HG03060 (cell line): Measurements from ENCODE around the gene PIAS1.
"Not testable (repeated sequence)": the region's sequence is repeated elsewhere in the genome, so short reads cannot be mapped to it uniquely, and the experiment has no call there.

Source experiments
- ATAC-seq: cut with Tn5 transposase; IDR thresholded peaks from one replicate; pipeline ENCODE4 v1.9.1; 2021; ENCODE audit warnings: low read depth, moderate number of reproducible peaks; ENCODE audit not compliant: unreplicated experiment

The PIAS1 gene

DNA sequence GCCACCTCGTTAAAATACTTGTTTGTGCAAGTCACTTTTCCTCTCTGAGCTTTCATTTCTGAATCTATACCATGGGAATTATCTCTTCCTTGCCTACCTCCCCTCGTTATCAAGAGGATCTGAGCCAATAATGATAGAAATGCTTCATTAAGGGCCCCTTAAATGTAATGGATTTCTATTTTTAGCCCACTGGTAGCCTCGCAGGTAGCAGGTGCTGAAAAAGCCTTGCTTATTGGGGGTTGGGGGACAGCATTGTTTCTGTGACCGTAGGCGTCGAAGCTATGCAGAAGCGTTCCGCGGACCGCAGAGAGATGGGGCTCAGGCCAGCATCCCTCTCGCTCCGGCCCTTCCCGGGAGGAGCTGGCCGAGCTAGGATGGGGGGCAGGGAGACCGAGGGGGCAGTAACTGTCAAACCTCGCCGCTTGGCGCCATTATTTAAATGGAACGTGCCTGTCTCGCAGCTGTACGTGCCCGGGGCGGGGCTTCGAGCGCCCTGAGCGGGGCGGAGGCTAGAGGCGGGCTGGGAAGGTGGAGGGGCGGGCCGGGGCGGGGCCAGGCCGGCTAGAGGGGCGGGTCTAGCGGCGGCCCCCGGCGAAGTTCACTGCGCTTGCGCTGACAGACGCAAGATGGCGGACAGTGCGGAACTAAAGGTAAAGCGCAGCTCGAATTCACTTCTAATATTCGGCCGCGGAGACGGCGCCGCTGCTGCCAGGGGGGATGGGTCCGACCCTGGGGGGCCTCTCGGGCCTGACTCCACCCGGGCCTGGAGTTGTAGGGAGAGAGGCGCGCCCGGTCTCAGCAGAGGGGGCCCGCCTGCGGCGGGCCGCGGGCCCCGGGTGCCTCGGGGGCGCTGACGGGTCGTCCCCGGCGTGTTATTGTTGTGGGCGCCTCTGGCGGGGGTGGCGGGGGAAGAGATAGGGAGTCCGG lies at the start of gene PIAS1:
TSS of gene PIAS1 (plus strand) at position 615 of the 927 bp plus-strand sequence. CDS start at position 627, 12 bp downstream.
- ATAC-seq = peak; percentile 57

DNA sequence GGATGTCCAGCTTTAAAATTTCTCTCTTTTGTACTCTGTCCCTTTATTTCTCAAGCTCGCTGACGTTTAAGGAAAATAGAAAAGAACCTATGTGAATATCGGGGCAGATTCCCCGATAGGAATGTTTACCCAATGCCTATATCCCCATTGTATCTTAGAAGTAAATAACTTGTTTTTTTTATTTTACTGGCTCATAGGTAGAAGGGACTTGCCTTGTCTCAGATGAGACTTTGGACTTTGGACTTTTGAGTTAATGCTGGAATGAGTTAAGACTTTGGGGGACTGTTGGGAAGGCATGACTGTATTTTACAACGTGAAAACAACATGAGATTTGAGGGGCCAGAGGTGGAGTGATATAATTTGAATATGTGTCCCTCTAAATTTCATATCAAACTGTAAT lies 46.5 kb upstream of the PIAS1 start:
- not testable (repeated sequence) for ATAC-seq

DNA sequence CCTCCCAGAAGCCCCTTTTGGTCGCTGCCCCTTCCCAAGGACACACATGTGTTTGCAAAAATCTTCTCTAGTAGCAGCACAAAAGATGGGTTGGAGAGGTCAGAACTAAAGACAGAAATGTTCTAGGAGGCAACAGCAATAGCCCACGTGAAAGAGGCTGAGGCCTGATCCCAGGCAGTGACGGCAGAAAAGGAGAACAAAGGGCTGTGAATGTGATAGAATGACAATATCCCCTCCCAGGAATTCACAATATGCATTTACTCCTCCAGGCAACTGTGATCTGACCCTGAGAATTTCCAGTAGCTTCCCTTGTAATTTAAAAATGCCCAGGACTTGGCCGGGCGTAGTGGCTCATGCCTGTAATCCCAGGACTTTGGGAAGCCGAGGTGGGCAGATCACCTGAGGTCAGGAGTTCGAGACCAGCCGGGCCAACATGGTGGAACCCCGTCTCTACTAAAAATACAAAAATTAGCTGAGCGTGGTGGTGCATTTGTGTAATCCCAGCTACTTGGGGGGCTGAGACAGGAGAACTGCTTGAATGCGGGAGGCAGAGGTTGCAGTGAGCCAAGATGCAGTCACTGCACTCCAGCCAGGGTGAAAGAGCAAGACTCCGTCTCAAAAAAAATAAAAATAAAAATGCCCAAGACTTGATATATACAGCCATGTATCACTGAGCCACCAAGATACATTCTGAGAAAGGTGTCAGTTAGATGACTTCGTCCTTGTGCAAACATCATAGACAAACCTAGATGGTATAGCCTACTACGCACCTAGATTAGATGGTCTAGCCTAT lies 43.6 kb upstream of the PIAS1 start:
- ATAC-seq = no peak

DNA sequence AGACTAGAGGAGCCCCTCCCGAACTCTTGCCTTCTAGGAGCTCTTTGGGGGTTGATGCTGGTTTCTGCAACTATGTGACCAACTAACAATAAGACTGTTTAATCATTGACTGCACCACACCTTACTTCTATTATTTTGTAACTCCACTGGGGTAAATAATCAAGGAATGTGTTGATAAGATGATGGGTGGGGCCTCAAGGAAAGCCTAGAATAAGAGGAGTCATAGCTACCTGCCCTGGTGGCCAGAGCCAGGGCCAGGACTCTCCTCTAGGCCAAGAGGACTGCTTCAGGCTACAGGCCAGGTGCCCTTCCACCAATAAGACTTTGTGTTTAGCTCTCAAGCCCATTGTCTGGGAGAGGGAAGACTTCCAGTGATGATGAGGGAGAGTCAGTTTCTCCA lies 41.2 kb upstream of the PIAS1 start:
- no peak for ATAC-seq

DNA sequence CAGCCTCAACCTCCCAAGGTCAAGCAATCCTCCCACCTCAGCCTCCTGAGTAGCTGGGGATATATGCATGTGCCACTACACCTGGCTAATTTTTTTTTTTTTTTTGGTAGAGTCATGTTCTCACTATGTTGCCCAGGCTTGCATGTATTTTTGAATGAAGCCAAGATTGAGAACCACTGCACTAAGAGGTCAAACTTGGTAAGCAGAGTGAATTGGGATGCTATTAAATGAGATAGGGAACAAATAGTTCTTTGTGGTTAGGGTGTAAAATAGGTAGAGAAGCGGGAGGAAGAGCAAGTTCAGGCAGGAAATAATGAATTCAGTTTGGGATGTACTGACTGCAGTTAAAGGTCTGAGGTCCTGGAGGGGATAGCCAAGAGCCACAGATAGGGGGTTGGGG lies 39.9 kb upstream of the PIAS1 start:
- no peak for ATAC-seq

DNA sequence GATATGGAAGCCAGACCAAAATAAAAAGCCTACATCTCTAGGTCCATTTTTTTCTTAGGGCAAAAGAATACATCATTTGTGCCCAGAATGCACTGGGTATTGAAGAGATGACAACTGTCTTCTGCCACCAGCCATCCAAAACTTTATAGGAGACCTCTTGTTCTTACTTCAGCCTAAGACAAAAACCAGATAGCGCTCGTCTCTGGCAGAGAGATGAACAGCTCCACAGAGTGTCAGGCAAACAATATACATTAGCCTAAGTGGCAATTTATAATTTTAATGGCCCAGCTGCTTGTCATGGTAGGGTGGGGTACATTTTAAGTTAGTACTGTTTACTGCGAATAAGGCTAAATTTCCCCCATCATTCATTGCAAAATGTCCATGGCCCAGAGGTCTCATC lies 38.9 kb upstream of the PIAS1 start:
- ATAC-seq = no peak

DNA sequence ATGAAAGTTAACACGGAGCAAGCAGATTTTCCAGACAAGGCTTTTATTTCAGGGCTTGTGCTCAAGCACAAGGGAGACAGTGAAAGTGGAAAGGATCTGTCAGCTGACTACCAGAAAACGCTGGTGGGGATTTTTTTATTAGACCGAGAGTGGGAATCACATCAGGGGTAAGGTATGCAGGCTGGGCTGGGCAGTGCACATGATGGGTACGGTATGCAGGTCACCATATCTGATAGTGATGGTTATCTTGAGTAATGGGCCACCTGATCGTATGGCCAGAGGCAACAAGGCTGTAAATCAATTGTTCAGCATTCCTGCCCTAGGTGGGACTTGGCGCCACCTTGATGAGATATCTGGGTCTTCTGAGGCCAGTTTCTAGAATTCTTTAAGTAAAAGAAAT lies 36.9 kb upstream of the PIAS1 start:
- no peak for ATAC-seq

DNA sequence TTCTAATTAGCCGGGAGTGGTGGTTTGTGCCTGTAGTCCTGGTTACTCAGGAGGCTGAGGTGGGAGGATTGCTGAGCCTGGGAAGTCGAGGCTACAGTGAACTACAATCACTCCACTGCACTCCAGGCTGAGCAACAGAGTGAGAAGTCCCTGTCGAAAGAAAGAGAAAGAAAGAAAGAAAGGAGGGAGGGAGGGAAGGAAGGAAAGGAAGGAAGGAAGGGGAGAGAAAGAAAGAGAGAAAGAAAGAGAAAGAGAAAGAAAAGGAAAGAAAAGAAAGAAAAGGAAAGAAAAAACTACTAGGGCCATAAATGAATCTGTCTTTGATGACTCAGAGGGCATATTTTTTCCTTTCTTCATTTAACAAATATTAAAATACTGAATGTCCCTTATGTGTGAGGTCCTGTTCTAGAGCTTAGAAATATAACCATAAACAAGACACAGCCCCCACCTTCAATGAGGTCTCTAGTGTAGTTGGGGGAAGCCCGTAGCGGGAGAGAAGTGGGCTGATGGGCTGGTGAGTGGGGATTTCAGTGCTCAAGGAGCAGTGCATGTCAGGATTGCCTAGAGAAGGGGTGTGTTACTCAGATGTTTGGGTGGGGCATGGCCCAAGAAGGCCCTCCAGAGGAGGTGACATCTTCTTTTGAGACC lies 35.2 kb upstream of the PIAS1 start:
- ATAC-seq = no peak

DNA sequence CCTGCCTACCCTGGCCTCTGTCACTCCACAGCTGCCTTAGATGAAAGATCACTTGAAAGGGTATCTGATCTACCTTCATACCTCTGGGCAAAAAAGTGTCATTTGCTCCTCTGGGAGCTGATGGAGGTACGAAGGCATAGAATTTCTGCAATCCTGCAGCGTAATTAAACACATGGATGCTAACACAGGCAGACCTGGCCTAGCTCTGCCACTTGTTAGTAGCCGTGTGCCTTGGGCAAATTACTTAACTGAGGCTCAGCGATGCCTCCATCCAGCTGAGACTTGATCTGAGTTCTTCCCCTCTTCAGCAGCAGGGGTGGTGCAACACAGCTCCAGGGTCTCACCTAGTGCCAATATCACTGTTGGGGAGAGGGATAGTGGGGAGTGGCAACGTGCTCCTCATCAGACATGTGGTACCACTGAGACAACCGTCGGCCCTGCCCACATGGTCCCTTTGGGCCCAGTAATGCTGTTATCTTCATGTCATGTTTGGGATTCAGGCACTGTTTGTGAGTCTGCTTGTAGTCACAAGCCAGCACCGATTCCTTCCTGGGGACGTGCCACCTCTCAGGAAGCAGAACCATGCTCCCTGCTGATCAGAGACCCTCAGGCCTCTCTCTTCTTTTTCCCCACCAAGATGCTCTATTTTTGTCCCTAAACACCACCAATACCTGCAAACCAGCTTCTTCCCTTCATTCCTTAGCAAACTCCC lies 34.1 kb upstream of the PIAS1 start:
- ATAC-seq = no peak

DNA sequence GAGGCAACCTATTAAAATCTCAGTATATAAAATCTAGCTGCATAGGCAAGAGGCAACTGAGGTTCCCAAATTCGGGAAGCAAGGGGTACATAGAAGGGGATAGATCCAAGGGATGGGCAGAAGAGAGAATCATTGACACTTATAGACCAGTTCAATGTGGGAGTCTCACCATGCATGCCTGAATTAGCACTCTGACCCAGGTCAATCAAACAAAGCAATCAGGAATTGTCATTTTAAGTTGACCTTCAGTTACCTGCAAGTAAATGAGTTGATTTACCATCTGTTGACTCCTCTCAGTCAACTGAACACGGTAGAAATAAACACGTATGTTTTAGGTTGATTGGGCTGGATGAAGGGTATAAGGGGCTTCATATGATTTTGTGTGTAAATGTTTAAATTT lies 33.4 kb upstream of the PIAS1 start:
- ATAC-seq = no peak

DNA sequence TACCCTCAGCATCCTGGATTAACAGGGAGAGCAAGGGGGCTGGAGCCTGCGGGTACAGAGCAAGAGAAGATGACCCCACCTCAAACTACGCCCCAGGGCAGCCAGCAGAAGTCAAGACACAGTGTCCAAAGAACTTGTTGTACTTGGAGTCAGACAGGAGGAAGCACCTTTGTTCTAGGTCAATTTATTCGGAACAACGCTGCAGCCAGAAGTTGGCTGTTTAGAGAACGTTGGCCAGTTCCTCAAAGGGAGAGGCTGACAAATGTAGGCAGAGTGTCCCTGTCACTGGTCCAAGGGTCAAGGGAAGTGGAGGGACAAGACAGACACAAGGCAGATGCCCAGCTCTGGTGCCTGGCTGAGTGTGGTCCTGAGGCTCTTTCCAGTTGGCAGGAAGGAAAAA lies 32.1 kb upstream of the PIAS1 start:
- ATAC-seq = no peak

DNA sequence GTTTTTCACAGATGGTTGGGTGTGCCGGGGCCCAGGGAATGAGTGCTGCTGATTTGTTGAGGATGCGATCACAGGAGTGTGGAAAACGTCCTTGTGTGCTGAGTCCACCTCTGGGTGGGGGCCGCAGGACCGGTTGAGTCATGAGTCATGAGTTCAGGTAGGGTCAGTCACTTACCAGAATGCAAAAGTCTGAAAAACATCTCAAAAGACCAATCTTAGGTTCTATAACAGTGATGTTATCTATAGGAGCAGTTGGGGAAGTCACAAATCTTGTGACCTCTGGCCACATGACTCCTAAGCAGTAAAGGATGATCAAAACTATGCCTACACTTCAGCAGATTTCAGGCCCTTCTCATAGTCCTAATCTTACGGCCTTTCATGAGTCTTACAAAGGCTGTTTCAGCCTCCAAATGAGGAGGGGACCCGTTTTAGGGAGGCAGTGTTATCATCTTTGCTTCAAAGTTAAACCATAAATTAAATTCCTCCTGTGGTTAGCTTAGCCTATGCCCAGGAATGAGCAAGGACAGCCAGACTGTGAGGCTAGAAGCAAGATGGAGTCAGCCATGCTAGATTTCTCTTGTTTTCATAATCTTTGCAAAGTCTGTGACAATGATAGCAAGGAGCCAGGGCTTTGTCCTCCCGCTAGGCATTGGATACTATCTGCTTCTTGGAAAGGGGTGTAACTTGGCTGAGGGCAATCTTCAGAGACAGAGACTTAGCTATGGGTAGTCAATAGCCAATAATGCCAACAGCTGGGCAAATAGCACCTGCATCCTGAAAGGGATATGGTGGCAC lies 30.6 kb upstream of the PIAS1 start:
- no peak for ATAC-seq

DNA sequence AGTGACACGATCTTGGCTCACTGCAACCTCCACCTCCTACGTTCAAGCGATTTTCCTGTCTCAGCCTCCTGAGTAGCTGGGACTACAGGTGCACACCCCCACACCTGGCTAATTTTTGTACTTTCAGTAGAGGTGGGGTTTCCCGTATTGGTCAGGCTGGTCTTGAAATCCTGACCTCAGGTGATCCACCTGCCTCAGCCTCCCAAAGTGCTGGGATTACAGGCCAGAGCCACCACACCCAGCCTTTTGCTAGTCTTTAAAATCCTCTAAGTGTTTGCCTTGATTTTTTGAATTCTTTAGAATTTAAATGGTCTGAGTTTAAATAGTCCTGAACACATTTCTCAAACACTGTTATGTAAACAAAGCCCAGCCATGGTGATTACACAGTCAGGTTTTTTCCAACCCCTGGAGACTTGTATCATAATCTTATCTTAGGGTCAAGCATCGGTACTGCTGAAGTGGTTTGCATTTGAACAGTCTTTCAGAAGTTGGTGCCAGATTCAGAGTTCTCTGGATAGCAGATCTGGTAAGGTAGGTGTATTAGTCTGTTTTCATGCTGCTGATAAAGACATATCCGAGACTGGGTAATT lies 28.2 kb upstream of the PIAS1 start:
- no peak for ATAC-seq

DNA sequence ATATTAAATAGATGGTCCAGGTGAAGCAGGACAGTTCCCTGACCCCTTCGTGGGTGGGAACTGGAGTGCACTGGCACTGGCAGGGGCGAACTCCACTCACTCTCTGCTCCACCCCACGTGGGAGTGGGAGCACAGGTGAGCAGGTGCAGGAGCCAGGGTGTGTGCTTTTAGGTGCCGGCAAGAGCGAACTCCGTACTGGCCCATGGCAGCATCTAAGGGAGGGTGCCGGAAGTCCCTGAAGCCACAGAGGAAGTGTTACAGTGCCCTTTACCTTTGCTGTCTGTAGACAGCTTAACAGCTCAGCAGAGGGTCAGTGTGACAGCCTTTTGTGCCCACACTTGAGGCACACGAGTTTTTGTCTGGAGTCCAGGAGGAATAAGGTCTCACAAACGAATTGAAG lies 26.7 kb upstream of the PIAS1 start:
- no peak for ATAC-seq

DNA sequence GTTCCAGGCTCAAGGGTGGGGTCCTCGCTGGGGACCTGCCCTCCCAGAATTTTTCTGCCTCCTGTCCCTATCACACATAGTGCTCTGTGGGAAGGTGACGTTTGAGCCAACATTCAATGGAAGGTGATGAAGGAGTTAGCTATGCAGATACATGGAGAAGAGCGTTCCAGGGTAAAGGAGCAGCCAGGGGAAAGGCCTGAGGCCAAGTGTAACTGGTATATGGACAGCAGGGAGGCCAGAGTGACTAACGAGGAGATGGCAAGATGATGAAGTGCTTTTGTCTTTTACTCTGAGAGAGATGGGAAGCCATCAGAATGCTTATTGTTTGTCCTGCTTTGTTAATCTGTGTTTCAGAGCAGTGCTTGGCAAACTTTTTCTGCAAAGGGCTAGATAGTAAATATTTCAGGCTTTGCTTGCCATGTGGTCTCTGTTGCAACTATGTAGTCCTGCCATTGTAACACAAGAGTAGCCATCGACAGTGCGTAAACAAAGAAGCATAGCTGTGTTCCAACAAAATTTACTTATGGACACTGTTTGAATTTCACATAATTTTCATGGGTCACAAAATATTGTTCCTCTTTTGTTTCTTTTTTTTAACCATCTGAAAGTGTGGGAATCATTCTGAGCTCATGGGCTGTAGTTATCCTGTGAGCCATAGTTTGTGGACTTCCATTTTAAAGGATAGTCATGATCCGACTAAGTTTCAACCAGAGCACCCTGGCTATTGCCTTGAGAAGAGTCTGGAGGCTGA lies 25.8 kb upstream of the PIAS1 start:
- no peak for ATAC-seq

DNA sequence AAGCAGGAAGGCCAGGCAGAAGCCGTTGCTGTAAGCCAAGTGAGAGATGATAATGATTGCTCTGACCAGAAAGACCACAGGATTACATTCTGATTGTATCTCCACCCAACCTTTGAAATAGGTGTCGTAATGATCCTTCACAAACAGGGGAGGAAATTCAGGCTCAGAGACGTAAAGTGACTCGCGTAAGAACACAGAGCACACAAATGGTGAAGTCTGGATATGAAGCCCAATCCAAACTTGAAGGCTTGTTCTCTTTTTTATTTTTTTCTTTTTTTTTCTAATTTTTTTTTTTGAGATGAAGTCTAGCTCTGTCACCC lies 25.3 kb upstream of the PIAS1 start:
- ATAC-seq = no peak

DNA sequence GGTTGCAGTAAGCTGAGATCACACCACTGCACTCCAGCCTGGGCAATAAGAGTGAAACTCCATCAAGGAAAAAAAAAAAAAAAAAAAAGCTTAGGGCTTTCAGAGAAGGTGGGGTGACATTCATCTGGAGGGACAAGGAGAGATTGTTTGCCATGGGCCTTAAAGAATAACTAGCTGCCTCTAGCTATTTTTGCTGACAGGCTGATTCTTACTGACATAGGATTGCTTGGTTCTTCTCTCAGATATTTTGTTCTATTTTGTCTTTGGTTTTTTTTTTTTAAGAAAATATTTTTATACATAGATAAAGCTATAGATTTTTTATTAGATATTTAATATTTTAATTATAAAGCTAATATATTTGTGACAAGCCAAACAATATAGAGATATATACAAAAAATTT lies 24.2 kb upstream of the PIAS1 start:
- ATAC-seq = no peak

DNA sequence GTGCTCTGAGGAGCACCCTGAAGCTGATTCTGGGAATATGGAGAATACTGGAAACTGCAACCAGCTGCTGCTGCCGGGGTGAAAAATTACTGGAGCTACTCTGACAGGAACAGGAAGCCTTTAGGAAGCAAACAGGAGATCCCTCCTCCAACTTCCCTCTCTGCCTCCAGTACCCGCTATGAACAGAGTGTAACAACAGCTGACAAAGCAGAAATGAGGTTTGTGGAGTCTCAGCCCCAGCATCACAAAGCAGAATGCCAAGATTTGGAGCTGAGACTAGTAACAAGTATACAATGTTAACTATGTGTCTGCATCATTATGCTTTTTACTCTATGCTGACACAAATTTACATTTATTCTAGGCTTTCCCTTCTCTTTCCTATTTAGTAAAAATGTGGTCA lies 22.7 kb upstream of the PIAS1 start:
- no peak for ATAC-seq

DNA sequence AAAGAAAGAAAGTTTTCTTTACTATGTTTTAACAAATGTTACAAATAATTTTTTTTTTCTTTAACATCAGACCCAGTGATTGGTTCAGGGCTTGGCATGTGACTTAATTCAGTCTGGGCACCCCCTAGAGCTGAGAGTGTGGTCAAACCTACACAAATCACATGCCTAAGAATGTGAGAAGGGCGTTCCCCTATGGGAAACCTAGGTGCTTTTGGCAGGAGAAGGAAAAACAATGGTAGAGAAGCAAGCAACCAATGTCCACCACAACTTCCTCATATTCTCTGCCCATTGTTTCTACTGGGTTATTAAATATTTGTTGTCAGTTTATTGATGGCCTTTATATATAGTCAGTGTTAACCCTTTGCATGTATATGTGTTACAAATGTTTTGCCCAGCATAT lies 21.4 kb upstream of the PIAS1 start:
- ATAC-seq = no peak
